ENCODE results near the gene CUX1. TPM values are rescaled to one million over a fixed set of nuclear protein-coding genes. Genes with fewer than 3 reads are reported as not detected.

Gene CUX1
- total RNA-seq, 4 donors from 2014 or later: 93.8 to 156 (median 112) TPM

GRCh38 chr7:102101111-102101551 lies 283.7 kb downstream of the CUX1 start:
- whole genome bisulfite sequencing, 2 donors: 89 to 97% methylated on average over 3 to 5 of the region's 7 CpGs
- Histone ChIP-seq H3K4me3 (replicated peaks in 1 of 3) (no peak overlapping the region), H3K4me1 (no peaks in the 10 kb centered on the region), H3K27ac (no peak overlapping the region), H3K9me3 (no peaks in the 10 kb centered on the region), H3K36me3 (peaks cover 6 to 7% of the 10 kb centered on the region in 2 donors), H3K27me3 (no peaks in the 10 kb centered on the region)
- no peak for TF ChIP-seq POLR2A (IDR thresholded peaks at IDR 0.05)
- TF ChIP-seq, protein P1, sequence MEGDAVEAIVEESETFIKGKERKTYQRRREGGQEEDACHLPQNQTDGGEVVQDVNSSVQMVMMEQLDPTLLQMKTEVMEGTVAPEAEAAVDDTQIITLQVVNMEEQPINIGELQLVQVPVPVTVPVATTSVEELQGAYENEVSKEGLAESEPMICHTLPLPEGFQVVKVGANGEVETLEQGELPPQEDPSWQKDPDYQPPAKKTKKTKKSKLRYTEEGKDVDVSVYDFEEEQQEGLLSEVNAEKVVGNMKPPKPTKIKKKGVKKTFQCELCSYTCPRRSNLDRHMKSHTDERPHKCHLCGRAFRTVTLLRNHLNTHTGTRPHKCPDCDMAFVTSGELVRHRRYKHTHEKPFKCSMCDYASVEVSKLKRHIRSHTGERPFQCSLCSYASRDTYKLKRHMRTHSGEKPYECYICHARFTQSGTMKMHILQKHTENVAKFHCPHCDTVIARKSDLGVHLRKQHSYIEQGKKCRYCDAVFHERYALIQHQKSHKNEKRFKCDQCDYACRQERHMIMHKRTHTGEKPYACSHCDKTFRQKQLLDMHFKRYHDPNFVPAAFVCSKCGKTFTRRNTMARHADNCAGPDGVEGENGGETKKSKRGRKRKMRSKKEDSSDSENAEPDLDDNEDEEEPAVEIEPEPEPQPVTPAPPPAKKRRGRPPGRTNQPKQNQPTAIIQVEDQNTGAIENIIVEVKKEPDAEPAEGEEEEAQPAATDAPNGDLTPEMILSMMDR (IDR thresholded peaks at IDR 0.05): no peak
- no peak for DNase-seq
- intact Hi-C loops (cut with DNase I): no loop called here

DNA sequence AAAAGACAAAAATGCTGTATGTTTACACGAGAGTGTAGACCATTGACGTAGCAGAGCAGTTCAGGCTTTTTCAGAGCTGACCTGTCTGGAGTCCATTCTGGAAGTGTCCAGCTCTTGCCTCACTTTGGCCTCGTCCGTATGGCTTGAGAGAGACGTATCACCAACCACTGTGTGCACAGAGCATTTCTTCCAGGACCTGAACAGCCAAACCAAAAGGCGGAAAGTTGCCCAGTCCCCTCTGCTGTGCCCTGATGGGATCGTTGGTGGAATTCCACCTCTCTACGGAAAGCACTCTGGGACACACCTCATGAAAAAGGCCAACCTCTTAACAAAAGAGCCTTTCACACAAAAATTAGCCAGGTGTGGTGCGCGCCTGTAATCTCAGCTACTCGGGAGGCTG lies 284.5 kb downstream of the CUX1 start:
- H3K4me1 ChIP-seq: no peaks in the 10 kb centered on the region
- TF ChIP-seq, protein P1 (IDR thresholded peaks at IDR 0.05): no peak
- no peak for TF ChIP-seq POLR2A (IDR thresholded peaks at IDR 0.05)
- H3K9me3 ChIP-seq: no peaks in the 10 kb centered on the region
- no peak overlapping the region for H3K27ac ChIP-seq
- intact Hi-C loops (cut with DNase I): no loop called here
- WGBS, 2 donors: 94% methylated on average over 11 of the region's 11 CpGs
- no peak for DNase-seq
- no peak overlapping the region for H3K4me3 ChIP-seq (replicated peaks in 1 of 3)
- H3K36me3 ChIP-seq: peaks cover 6 to 7% of the 10 kb centered on the region in 2 donors
- H3K27me3 ChIP-seq: no peaks in the 10 kb centered on the region

- H3K36me3 ChIP-seq: peaks cover 6 to 7% of the 10 kb centered on the region in 2 donors
- TF ChIP-seq POLR2A (IDR thresholded peaks at IDR 0.05): no peak
- TF ChIP-seq, protein P1 (IDR thresholded peaks at IDR 0.05): no peak
Measured at GRCh38 chr7:102103027-102103372, 285.6 kb downstream of the CUX1 start.

GRCh38 chr7:102104245-102104644 lies 286.8 kb downstream of the CUX1 start:
- no peaks in the 10 kb centered on the region for H3K9me3 ChIP-seq
- intact Hi-C loops (cut with DNase I): no loop called here
- DNase-seq: no peak
- no peak overlapping the region for H3K27ac ChIP-seq
- H3K27me3 ChIP-seq: no peaks in the 10 kb centered on the region
- H3K4me1 ChIP-seq: no peaks in the 10 kb centered on the region
- WGBS, 2 donors: 96 to 97% methylated on average over 5 of the region's 5 CpGs
- peaks cover 6 to 7% of the 10 kb centered on the region in 2 donors for H3K36me3 ChIP-seq
- TF ChIP-seq, protein P1 (IDR thresholded peaks at IDR 0.05): no peak
- TF ChIP-seq POLR2A (IDR thresholded peaks at IDR 0.05): no peak
- no peak overlapping the region for H3K4me3 ChIP-seq (replicated peaks in 1 of 3)

More at GRCh38 chr7:102103027-102103372, 285.6 kb downstream of the CUX1 start:
- no peaks in the 10 kb centered on the region for H3K9me3 ChIP-seq
- WGBS, 2 donors: 85 to 87% methylated on average over 5 of the region's 5 CpGs
- no peaks in the 10 kb centered on the region for H3K27me3 ChIP-seq
- DNase-seq: no peak
- no peak overlapping the region for H3K27ac ChIP-seq
- intact Hi-C loops (cut with DNase I): no loop called here
- H3K4me3 ChIP-seq (replicated peaks in 1 of 3): no peak overlapping the region
- no peaks in the 10 kb centered on the region for H3K4me1 ChIP-seq

DNA sequence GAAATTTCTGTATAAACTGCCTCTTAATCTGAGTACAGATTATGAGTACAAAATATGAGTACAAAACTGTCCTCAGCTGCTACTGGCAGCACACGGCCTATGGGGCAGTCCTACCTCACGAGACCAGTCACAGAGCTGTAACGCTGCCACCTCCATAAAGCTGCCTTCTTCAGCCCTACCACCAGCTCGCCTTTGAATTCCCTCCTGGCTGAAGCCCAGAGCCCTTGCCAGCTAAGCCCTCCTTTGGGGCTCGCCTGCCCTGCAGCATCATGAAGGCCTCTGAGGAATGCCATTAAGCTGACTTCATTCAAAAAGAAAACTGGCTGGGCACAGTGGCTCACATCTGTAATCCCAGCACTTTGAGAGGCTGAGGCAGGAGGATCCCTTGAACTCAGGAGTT lies 289.2 kb downstream of the CUX1 start:
- TF ChIP-seq POLR2A (IDR thresholded peaks at IDR 0.05): no peak
- TF ChIP-seq, protein P1 (IDR thresholded peaks at IDR 0.05): no peak
- Histone ChIP-seq H3K27ac (no peak overlapping the region), H3K9me3 (no peaks in the 10 kb centered on the region), H3K4me3 (replicated peaks in 1 of 3) (no peak overlapping the region), H3K4me1 (no peaks in the 10 kb centered on the region), H3K36me3 (peaks cover 6 to 7% of the 10 kb centered on the region in 2 donors), H3K27me3 (no peaks in the 10 kb centered on the region)
- DNase-seq: no peak
- 91 to 93% methylated on average over 5 of the region's 5 CpGs for WGBS, 2 donors
- intact Hi-C loops (cut with DNase I): no loop called here
